ENCODE data around the gene SYT2. TPM values are rescaled to one million over a fixed set of nuclear protein-coding genes. Genes with fewer than 3 reads are reported as not detected.
"Not testable (repeated sequence)": the region's sequence is repeated elsewhere in the genome, so short reads cannot be mapped to it uniquely, and the experiment has no call there.

Gene SYT2
- total and polyA plus RNA-seq, 3 donors from 2014 or later, result 2.0 to 7.2 (median 2.1) TPM

DNA sequence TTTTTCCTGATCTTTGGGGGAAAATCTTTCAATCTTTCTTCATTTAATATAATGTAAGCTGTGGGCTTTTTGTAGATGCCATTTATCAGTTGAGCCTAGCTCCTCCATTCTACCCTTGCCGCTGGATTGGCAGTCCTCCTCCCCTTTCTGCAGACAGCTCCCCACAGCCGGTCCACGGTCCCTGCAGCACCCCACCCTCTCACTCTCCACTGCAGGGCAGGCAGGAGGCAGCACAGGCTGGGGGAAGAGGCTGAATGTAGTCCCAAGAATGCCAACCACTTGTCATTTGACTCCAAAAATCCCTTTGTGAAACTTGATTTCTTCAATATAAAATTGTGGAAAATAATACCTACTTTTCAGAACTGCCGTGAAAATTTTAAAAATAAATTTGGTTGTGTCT, 96.7 kb downstream of the SYT2 start:
- intact Hi-C loops (cut with DNase I; ENCODE audit: low total_unique reads), result no loop called here
- Histone ChIP-seq H3K4me1 (peaks cover 6% of the 10 kb centered on the region), H3K4me3 (no peak overlapping the region), H3K27me3 (no peaks in the 10 kb centered on the region), H3K36me3 (ENCODE audit: low read depth, missing control alignments) (no peaks in the 10 kb centered on the region), H3K9me3 (no peaks in the 10 kb centered on the region), H3K27ac (no peak overlapping the region)
- no peak for TF ChIP-seq POLR2A (IDR thresholded peaks at IDR 0.05)
- TF ChIP-seq, protein P1, sequence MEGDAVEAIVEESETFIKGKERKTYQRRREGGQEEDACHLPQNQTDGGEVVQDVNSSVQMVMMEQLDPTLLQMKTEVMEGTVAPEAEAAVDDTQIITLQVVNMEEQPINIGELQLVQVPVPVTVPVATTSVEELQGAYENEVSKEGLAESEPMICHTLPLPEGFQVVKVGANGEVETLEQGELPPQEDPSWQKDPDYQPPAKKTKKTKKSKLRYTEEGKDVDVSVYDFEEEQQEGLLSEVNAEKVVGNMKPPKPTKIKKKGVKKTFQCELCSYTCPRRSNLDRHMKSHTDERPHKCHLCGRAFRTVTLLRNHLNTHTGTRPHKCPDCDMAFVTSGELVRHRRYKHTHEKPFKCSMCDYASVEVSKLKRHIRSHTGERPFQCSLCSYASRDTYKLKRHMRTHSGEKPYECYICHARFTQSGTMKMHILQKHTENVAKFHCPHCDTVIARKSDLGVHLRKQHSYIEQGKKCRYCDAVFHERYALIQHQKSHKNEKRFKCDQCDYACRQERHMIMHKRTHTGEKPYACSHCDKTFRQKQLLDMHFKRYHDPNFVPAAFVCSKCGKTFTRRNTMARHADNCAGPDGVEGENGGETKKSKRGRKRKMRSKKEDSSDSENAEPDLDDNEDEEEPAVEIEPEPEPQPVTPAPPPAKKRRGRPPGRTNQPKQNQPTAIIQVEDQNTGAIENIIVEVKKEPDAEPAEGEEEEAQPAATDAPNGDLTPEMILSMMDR (IDR thresholded peaks at IDR 0.05), result no peak
- 94 to 95% methylated on average over 4 of the region's 4 CpGs for WGBS, 2 donors
- no peak for DNase-seq

DNA sequence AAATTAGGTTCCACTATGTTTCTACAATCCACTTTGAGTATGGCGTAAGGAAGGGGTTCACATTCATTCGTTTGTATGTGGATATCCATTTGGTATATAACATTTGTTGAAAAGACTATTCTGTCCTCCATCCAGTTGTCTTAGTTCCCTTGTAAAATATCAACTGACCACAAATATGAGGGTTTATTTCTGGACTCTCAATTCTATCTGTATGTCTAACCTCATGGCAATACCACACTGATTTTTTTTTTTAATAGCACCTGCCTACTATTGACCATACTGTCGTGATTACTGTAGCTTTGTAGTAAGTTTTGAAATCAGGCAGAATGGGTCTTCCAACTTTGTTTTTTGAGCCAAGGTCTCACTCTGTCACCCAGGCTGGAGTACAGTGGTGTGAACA, 98.2 kb downstream of the SYT2 start:
- H3K4me3 ChIP-seq; DNase-seq; H3K27me3 ChIP-seq; H3K36me3 ChIP-seq (ENCODE audit: low read depth, missing control alignments); intact Hi-C loops (cut with DNase I; ENCODE audit: low total_unique reads); H3K4me1 ChIP-seq; H3K9me3 ChIP-seq; H3K27ac ChIP-seq: not testable (repeated sequence)
- whole genome bisulfite sequencing, 2 donors, result 95 to 99% methylated on average over 3 of the region's 3 CpGs

DNA sequence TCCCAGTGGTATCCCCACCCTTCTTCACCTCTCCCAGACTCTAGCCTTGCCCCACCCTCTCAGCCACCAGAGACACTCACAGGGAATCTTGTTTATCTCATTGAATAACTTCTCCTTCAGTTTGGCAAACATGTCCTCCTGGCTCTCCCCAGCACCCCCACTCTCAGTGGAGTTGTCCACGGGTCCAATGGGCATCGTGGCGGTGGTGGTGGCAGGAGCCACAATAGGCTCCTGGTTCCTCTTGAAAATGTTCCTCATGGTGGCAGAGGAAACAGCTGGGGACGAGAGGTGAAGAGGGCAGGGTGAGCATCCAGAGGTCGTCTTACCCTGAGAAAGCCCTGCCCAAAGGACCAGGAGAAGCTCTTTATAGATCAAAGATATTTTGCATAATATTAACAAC, 104.7 kb downstream of the SYT2 start:
- intact Hi-C loops (cut with DNase I; ENCODE audit: low total_unique reads), result no loop called here
- 91 to 92% methylated on average over 5 of the region's 5 CpGs for WGBS, 2 donors

DNA sequence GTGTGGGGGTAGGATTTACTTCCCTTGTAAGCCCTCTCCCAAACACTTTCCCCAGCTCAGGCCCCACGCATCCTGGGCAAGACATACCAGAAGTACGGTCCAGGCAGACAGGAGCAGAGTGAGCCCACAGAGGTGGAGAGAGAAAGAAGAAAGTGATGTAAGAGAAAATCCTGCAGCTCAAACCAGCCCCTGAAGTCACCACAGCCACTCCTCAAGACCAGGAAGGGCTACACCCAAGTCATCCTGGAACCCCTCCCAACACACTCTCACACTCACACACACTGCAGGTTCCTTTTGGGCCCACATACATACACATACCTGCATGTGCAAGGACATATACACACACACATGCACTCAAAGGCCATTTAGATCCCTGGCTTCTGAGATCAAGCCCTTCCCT, 106.8 kb downstream of the SYT2 start:
- intact Hi-C loops (cut with DNase I; ENCODE audit: low total_unique reads), result no loop called here
- H3K4me1 ChIP-seq, result no peaks in the 10 kb centered on the region
- TF ChIP-seq POLR2A (IDR thresholded peaks at IDR 0.05), result no peak
- TF ChIP-seq, protein P1 (IDR thresholded peaks at IDR 0.05), result no peak
- no peaks in the 10 kb centered on the region for H3K9me3 ChIP-seq
- 87 to 89% methylated on average over 2 of the region's 2 CpGs for WGBS, 2 donors
- DNase-seq, result no peak
- H3K27me3 ChIP-seq, result no peaks in the 10 kb centered on the region
- no peak overlapping the region for H3K27ac ChIP-seq
- no peak overlapping the region for H3K4me3 ChIP-seq
- no peaks in the 10 kb centered on the region for H3K36me3 ChIP-seq (ENCODE audit: low read depth, missing control alignments)

More for the DNA sequence above, 104.7 kb downstream of the SYT2 start:
- no peak overlapping the region for H3K27ac ChIP-seq
- H3K4me3 ChIP-seq, result no peak overlapping the region
- H3K36me3 ChIP-seq (ENCODE audit: low read depth, missing control alignments), result no peaks in the 10 kb centered on the region
- H3K9me3 ChIP-seq, result no peaks in the 10 kb centered on the region
- no peak for DNase-seq
- H3K4me1 ChIP-seq, result no peaks in the 10 kb centered on the region
- TF ChIP-seq, protein P1 (IDR thresholded peaks at IDR 0.05), result no peak
- no peak for TF ChIP-seq POLR2A (IDR thresholded peaks at IDR 0.05)
- H3K27me3 ChIP-seq, result no peaks in the 10 kb centered on the region

DNA sequence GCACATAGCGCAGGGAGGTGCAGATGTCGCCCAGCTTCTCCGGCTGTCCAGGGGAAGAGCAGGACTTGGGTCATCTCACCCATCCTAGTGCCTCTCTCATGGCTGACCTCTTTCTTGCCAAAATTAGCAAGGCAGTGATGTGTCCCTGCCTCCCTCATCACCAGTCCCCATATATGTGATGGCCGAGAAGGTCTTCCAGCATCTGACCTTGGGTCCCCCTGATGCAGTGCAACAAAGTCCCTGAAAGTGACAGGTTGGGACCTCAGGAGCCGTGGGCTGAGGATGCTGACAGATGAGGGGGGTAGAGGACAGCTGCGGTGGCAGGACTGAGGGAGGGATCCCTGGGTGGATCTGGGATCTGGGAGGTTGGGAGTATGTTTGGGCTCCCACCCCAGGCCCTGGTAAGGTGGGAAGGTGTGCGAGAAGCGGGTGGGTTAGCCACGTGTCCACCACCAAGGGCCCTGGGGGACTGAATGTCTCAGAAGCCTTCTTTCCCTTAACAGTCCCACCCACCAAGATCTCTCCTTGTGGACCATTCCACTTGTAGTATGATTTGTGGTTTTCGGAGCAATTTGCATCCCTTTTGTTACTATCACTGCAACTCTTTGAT, 109.7 kb downstream of the SYT2 start:
- H3K27ac ChIP-seq, result no peak overlapping the region

More for the DNA sequence above, 109.7 kb downstream of the SYT2 start:
- WGBS, 2 donors, result 82 to 85% methylated on average over 9 to 10 of the region's 10 CpGs
- Histone ChIP-seq H3K36me3 (ENCODE audit: low read depth, missing control alignments) (no peaks in the 10 kb centered on the region), H3K27me3 (no peaks in the 10 kb centered on the region), H3K4me3 (no peak overlapping the region), H3K4me1 (no peaks in the 10 kb centered on the region), H3K9me3 (no peaks in the 10 kb centered on the region)
- TF ChIP-seq POLR2A (IDR thresholded peaks at IDR 0.05), result no peak
- TF ChIP-seq, protein P1 (IDR thresholded peaks at IDR 0.05), result no peak
- intact Hi-C loops (cut with DNase I; ENCODE audit: low total_unique reads), result no loop called here
- no peak for DNase-seq
